Stimulated activated CD4-positive, alpha-beta T cell treated with anti-CD3 and anti-CD28 coated beads, Interleukin-12 subunit alpha, Interleukin-12 subunit beta, amount 100 ng/mL, for 4 hours (primary cell): ENCODE data around the gene UBE2R2.
"Not testable (repeated sequence)": the region's sequence is repeated elsewhere in the genome, so short reads cannot be mapped to it uniquely, and the experiment has no call there.

Experiments
- DNase-seq: peaks from one replicate; pipeline ENCODE4 v3.0.0-alpha.2; 2020

UBE2R2 gene

GRCh38 chr9:33932078-33932807 is 115.3 kb downstream of the UBE2R2 start:
- no peak for DNase-seq

DNA sequence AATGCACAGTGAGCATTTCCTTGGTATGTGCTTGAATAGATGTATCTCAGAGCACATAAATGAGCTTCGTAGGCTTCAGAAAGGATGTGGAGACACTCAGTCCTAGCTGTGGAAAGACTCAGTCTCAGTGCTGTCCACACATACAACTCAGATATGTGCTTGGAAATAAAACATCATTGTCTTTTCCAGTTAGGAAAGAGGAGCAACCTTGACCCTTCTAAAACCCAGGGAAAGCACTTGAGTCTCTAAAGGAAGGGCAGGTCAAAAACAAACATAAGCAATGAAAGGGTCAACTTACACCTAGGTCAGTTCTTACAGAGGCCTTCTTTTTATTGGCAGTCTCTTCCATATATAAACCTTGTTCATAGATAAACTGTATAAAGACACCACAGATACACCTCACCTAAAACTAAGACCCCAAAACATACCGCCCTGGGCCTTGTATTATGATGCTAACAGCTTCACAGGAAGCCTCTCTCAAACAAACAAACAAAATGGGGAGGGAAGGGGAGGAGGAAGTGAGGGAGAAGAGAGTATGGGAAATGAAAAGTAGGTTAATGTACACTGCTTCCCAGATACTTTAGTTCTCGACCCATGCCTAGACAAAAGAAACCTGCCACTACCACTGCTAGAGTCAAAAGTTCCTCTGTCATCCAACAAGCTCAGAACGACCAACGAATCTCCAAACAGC is 117.4 kb downstream of the UBE2R2 start:
- no peak for DNase-seq

DNA sequence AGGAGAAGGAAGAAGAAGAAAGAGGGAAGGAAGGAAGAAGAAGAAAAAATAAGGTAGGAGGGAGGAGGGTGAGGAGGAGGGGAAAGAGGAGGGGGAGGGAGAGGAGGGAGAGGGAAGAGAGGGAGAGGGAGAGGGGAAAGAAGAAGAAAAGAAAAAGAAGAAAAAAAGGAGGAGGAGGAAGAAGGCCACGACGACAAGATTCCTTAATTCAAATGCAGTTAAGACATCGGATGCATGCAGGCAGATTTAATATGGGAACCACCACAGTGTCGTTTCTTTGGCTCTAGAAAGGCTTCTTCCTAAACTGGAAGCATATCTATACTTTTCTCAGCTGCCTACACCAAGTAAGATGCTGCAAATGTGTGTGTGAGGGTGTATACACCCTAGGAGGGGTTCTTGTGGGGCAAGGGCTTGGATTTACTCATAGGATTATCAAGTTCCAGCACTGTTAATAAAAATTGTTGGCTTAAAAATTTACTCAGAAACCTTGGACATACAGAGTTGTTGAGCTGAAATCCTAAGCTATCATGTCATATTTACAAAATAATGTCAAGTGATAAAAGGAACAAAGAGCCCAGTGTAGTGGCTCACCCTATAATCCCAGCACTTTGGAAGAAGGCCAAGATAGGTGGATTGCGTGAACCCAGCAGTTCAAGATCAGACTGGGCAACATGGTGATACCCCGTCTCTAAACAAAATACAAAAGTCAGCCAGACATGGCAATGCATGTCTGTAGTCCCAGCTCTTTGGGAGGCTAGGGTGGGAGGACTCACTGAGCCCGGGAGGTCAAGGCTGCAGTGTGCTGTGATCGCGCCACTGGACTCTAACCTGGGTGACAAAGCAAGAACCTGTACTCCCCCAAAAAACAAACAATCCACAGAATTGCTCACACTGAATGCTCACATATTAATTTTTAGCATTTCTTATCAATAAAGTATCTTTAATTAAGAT is 123.2 kb downstream of the UBE2R2 start:
- DNase-seq: no peak

GRCh38 chr9:33942471-33943083 is 125.6 kb downstream of the UBE2R2 start:
- DNase-seq: no peak

- no peak for DNase-seq
These were observed 126.4 kb downstream of the UBE2R2 start for GRCh38 chr9:33943389-33943788.

GRCh38 chr9:33946779-33947535 is 130.0 kb downstream of the UBE2R2 start:
- DNase-seq: no peak

DNA sequence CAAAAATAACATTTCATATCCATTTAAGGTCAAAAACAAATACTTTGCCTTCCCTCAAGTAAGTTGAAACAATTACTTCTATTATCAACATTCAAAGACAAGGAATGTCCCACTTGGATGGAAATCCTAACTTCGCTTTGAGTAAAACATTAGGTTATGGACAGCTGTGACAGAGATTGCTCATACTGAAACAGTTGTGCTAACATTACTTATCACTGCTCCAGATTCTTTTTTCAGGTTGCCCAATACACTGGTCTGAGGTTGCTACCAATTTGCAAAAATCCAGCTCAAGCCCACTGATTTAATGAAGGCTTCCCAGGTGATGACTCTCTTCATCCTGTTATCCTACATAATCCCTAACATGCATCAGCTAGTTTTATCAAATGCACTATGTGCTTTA is 133.4 kb downstream of the UBE2R2 start:
- DNase-seq: no peak

- DNase-seq: no peak
These were observed 135.1 kb downstream of the UBE2R2 start for GRCh38 chr9:33952066-33952465.

GRCh38 chr9:33956544-33956943 is 139.6 kb downstream of the UBE2R2 start:
- no peak for DNase-seq

DNA sequence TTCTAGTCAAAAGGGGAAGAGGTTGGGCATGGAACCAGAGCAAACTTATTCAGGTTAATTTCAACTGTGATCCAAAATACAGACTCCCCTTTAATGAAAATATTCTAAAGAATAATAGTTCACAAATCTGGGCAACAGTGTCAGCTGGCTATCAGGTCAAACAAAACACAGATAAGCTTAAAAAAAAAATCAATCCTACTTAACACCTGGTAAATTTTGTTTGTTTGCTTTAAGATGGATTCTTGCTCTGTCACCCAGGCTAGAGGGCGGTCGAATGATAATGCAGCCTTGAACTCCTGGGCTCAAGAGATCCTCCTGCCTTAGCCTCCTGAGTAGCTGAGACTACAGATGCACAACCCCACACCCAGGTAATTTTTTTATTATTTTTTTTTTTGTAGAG is 142.8 kb downstream of the UBE2R2 start:
- DNase-seq: no peak

DNA sequence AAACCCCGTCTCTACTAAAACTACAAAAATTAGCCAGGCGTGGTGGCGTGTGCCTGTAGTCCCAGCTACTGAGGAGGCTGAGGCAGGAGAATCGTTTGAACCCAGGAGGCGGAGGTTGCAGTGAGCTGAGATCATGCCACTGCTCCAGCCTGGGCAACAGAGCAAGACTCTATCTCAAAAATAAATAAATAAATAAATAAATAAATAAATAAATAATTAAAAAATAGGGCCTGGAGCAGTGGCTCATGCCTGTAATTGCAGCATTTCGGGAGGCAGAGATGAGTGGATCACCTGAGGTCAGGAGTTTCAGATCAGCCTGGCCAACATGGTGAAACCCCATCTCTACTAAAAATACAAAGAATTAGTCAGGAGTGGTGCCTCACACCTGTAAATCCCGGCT is 145.5 kb downstream of the UBE2R2 start:
- not testable (repeated sequence) for DNase-seq

- DNase-seq: no peak
These were observed 147.3 kb downstream of the UBE2R2 start for GRCh38 chr9:33964086-33964768.
